Fibroblast of skin of right biceps (primary cell): ENCODE results near the gene CYP2U1.
A peak's percentile ranks its signal among the peaks of the same experiment; 100 is the strongest.
"Not testable (repeated sequence)": the region's sequence is repeated elsewhere in the genome, so short reads cannot be mapped to it uniquely, and the experiment has no call there.

Source experiments
- DNase-seq: peaks from one replicate; pipeline ENCODE4 v3.0.0-alpha.2; 2013

CYP2U1 gene

DNA sequence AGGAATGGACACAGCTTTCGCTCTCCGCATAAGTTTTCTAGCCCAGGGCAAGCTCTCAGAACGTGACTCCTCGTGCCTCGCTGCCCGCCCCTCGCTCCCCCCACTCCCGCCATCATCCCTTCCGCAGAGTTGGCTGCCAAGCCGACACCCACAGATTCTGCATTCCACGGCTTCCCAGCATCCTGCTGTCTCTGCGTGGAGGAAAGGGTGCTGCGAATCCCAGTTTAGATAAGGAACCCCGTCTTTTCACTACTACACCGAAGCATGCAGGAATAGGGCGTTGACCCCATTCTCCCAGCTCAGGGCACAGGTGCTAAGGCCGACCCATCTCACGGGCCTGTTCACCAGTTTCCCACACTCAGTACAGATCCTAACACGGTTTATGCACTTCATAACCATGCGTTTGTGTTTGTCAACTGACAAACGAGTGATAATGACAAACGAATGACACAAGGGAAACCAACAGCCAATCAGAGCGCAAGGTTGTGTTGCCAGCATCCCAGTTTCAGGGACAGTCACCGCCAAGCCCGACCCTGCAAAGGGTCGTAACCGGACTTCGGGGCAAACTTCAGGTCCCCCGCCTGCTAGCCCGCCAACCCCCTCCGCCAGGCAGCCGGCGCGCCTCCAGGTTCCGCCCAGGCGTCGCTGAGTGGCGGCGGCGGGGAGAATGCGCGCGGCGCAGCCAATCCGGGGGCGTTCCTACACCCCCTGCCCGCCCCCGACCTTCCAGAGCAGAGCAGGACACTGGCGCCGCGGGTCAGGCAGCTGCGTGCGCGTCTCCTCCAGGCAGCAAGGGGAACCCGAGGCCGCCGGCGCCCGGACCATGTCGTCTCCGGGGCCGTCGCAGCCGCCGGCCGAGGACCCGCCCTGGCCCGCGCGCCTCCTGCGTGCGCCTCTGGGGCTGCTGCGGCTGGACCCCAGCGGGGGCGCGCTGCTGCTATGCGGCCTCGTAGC lies at the start of gene CYP2U1:
CYP2U1 (plus strand) TSS at position 729 of the 954 bp plus-strand sequence; CDS start at position 824, 95 bp downstream.
- peak; percentile 75 for DNase-seq

DNA sequence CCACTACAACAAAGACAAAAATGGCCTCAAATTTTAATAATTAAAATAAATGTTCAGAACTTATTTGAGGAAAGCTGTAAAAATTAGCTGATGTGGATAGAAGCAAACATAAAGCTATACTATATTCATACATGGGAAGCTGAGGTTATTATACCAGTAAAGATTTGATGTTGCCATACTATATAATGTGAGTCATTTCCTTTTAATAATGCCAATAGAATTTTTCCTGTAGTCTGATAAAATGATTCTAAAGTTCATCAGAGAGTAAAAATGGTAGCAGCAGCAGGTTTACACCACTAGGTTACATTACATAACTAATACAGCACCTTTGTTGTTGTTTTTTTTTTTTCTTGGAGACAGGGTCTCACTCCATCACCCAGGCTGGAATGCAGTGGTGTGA lies 45.5 kb upstream of the CYP2U1 start:
- DNase-seq, result no peak

DNA sequence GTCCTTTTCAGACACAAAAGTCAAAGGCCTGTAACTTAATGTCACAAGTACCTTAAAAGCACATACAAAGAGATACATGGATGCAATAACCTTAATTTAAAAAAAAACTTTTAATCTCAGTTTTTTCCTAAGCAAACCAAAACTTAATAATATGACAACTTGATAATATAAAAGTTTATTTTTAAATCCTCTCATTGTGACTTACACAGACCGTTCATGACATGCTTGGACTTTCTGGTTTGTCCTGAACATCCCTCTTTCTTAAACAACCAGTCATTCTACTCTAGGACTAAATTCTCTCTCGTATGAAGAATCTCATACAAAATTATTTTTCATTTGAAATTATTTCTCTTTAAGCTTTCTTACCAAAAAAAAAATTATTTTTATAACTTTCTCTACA lies 43.1 kb upstream of the CYP2U1 start:
- DNase-seq, result peak; percentile 7

DNA sequence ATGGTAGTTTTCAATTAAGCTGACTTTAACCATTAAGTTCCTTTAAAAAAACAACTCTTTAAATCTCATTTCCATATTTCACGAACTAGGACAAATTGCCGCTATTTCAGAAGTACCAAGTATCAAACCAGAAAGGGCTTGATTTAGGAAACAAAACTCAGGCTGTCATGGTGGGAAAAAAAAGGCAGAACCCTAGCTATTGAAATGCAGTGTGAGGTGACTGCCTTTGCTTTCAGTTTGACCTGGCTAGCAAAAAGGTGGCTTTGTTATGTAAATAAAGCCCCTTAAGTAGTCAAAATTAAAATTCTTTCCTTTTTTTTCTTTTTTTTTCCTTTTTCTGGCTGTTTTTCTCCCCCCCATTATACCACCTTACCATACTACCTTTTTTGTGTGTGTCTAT lies 40.6 kb upstream of the CYP2U1 start:
- no peak for DNase-seq

DNA sequence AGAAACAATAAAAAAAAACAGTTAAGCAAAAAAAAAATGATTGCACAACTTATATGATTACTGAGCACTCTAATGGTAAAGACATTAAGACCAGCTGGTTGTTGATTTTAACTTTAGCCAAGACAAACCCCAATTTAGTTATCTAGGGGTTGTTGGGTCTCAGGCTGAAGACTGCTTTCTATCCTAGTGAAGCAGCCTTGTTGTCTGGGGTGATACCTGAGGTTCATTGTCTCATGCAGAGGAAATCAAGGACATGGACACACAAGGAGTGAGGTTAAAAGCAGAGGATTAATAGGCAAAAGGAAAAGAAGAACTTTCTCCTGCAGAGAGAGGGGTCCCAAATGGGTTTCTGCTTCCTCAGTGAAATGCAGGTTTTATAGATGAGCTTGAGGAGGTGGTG lies 40.0 kb upstream of the CYP2U1 start:
- DNase-seq, result no peak

DNA sequence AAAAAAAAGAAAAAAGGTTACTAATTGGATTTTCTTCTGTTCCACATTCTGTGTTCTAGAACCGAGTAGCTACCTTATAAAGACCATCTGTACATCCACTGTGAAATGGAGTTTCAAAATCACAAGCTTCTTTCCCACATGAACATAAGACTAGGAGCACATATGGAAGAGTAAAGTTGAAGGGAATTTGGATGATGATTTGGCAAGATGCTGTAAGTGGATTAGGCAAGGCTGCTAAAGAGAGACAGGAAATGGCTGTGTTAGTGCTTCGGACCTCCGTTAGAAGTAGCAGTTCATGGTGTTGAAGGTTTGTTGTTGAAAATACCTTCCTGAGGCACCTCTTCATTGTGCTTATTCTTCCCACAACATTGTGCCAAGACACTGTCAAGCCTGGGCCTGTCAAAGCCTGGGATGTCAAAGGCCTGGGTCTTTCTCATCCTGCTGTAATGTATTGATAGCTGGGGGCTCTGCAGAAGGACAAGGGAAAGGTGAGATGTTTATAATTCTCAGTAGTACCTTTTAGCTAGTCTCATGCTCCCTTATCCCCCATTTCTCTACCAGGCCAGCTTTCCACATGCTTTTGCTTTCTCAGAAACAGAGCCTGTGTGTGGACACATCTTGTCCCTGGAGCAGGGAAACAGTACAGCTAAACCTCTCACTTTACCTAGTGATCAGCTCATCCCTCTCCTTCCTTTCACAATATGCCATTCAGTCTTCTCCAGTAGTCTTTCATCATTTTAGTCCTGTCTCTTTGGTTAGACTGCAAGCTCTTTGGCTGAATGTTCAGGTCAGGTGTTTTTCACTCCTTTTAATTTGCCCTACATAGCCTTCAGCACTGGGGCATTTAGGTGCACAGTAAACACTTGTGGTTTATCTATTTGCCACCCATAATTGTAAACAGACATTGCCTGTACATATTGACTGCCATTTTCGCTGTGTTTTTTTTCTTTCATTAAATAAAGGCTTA lies 37.9 kb upstream of the CYP2U1 start:
- no peak for DNase-seq

DNA sequence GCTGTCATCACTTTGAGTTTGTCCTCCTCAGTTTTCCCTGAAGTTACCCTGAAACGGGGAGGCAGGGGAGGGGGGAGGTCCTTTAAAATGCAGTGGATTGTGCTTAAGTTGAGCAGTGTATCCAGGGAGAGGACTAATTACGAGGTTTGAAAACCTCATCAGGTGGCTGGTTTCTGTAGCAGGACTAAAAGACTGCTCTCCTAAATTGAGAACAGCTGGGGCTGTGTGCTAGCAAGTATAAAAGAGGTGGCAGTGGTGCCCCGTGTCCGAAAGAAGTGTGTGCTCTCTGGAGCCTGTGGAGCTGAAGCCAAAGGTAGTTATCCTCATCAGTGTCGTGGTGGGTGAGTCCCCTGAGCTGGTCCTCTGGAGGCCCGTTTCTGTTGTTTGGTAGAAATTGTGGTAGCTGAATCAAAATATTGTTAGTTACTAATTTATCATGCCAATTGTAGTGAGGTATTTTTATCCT lies 37.2 kb upstream of the CYP2U1 start:
- no peak for DNase-seq

DNA sequence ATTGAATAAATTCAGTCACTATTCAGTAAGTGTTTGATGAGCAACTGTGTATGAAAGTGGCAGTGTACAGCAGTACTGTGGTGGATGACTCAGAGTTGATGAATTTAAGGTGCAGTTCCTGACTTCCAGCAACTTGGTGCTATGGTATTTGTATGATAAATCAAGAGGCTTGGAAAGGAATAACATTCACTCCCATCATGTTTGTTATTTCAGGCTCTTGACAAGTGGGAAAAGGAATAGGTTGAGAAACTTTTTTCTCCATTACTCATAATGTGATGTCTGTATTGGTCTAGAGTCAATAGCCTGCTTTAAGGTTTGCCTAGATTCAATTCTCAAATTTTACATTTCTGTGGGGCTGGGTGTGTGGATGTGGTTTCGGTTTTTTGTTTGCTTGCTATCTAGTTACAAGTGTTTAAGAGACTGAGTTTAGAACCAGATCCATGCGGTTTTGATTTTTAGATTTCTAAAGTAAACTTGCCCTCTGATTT lies 35.1 kb upstream of the CYP2U1 start:
- peak; percentile 97 for DNase-seq

DNA sequence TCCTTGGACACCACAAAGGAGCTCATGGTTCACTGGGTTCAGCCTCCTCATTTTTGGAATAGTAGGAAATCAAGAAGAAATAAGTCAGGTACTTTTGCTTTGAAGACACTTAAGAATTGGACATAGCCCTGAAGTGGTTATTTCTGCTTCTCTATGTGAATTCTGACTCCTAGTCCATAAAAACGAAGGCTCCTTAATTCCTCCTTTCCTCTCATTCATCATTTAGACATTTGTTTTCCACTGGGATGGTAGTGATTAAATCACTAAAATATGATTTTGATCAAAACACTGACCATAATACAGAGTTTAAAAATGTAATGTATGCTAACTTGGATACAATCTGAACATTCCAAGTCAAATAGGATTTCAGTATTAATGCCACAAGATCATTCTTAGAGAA lies 34.7 kb upstream of the CYP2U1 start:
- DNase-seq, result peak; percentile 48

DNA sequence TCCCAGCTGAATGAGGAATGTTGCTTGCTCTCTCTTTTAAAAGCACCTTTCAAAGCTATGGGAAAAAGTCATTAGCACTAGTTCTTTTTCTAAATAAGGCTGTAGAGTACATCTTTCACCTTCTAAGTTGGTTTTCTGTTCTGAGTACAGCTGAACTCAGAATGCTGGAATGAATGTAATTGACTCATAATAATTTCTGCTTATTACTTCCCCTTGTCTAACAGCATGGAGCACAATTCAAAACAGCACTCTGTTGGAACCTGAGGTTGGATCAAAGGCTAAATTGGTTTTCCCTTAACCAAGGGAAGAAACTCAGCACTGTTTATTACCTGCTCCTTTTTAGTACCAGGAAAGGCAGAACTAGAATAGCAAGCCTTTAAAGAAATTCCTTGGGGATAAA lies 33.5 kb upstream of the CYP2U1 start:
- DNase-seq, result no peak

DNA sequence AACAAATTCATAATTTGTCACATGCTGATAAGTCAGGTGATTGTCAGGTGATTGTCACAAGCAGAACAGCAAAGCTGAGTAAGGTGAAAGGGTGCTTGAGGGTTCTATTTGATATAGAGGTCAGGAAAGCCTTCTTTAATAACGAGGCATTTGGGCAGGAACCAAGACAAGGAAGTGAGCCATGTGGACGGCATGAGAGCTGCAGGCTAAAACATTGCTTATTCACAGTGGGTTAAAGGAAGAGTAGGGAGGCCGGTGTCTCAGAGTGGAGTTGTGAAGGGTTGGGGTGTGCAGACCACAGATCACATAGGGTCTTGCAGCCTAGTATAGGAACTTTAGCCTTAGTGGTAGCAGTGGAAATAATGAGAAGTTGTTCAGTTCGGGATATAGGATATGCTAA lies 31.3 kb upstream of the CYP2U1 start:
- no peak for DNase-seq

DNA sequence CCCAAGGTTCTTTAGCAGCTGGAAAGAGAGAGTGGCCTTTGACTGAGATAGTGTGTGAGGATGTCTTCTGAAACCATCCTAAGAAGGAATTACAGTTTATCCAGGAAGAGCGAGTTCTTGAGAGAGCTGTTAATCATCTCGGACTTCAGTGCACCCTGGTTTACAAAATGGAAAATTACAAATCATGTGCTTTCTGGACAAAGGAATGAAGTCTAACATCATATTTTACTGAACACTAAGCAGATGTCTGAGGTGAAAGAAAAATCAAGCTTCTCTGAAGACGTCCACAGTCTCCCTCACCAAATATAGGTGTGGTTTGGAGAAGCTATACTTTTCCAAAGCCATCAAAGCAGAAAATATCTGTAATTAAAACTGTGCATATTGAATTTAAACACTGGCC lies 30.8 kb upstream of the CYP2U1 start:
- DNase-seq, result no peak

DNA sequence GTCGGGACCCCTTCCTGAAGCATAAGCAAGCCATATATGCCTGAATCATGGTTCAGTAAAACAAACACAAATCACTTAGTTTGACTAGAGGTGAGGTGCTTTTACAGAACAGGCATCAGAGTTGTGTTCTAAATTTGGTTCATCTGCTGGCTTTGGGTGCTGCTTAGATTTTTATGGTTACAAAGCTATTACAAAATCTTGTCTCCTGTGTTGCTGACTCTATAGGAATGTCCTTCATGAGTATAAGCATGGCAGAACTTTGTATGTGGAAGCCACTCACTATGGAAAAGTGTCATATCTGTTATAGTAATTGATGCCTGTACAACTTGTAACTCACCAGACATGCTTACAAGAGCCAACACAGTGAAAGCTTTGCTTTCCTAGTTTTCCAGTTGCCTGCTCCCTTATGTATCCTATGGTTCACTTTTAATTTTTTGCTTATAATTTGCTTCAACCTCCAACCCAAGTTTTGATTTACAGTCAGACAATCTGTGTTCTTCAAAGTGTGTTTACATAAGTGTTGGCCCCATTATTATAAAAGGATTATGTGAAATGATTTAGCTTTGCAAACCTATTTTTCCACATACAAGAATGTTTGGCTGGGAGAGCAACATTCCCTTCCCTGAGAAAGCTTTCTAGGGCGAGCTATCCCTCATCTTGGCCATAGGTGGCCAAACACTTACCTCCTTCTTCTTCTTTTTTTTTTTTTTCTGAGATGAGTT lies 30.0 kb upstream of the CYP2U1 start:
- DNase-seq, result no peak

DNA sequence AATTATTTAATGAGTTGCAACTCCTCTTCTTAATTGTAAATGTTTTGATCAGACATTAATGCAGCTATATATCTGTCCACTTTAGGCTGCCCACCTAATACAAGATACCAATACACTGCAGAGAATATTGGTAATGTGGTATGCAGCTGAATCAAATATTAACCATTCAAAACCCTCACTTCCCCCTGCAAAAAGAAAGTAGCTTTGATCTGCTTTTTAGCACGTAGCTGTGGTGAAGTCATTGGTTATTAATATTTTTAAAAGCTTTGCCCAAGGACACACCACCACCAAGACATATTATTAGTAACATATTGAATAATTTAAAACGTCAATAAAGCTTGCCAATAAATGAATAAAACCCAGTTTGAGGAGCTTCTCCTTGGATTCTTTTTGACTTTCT lies 28.6 kb upstream of the CYP2U1 start:
- no peak for DNase-seq

DNA sequence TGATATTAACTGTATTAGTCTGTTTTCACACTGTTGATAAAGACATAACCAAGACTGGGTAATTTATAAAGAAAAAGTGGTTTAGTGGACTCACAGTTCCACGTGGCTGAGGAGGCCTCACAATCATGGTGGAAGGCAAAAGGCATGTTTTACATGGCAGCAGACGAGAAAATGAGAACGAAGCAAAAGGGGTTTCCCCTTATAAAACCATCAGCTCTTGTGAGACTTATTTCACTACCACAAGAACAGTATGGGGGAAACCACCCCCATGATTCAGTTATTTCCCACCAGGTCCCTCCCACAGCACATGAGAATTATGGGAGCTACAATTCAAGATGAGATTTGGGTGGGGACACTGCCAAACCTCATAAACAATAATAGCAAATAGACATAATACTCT lies 26.3 kb upstream of the CYP2U1 start:
- not testable (repeated sequence) for DNase-seq

DNA sequence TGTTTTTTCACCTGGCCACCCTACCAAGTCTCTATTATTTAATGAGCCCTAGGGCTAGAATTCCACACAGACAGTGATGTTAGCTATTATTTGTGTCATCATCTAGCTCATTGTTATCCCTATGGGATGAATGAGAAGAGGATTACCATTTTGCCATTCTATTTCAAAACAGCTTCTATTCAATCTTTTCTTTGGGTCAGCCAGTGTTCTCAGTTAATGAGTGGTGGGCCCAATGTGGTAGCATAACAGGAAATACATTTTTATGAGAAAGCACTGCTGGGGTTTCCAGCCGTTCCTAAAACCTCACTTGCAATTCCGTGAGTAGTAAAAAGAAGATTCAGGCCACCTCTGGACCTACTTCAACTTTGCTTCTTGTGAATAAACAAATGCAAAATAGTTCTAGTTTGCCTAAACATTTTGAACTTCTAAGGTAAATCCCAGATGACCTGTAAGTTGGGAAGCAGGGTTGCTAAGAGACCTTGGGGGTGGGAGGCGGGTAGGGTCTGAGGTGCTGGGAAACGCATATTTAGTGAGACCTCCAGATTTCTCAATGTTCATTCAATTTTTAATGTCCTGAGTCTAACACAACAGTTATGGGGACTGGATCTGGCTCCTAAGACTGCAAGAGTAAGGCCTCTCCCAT lies 24.8 kb upstream of the CYP2U1 start:
- DNase-seq, result no peak

DNA sequence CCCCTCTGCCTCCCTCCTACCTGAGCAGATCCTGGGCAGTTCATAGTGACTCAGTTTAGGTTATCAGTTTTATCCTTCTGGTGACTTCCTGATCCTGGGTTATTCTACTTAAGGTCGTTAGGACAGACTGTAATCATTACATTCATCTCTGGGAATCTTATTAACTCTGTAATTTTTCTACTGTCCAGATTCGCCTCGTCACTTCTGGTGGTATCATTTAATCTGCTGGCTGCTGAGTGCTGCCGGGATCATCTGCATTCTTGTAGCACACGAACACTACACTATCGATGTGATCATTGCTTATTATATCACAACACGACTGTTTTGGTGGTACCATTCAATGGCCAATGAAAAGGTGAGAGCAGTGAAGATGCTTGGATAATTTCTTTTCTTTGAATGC lies 23.0 kb upstream of the CYP2U1 start:
- DNase-seq, result no peak

DNA sequence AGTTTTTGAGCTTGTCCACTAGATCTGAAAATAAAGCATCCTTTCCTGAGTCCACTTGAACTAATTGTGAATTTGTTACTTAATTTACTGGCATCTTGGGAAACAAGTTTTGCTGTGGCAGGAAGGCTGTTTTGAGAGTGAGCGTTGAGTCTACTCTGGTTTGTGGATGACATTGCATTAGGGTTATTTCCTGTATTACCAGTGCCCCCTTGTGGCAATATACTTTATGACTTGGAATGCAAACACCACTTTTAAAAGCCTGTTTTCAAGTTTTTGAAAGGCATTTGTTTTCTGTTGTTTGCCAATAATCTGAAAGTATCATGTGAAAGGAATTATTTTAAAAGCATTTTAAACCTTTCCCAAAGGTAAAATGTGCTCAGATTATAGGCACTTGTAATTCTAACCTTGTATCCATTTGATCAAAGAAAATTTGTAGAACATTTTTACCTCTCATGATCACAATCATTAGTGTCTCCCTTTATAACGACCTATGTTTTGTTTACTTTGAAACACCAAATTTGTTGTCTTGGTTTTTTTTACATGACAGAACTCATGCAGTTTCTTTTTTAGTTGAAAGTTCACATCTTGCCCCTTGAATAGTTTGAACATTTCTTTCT lies 18.0 kb upstream of the CYP2U1 start:
- peak; percentile 59 for DNase-seq

DNA sequence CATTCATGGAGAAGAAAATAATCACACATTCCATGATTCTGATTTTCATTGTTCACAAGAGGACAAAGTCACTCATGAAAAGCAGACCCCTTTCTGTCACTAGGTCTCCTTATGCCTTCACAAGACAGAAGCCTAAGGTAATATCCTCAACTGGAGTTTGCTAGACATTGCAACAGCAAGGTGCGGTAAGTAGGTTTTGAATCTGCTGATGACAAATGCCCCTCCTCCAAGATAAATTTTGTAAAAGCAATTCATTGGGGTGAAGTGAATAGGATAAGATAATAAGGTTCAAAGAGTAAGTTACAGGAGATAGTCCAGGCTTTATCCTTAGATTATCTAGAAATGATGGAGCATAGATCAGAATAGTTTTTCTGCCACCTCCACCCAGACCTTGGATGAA lies 16.1 kb upstream of the CYP2U1 start:
- no peak for DNase-seq

DNA sequence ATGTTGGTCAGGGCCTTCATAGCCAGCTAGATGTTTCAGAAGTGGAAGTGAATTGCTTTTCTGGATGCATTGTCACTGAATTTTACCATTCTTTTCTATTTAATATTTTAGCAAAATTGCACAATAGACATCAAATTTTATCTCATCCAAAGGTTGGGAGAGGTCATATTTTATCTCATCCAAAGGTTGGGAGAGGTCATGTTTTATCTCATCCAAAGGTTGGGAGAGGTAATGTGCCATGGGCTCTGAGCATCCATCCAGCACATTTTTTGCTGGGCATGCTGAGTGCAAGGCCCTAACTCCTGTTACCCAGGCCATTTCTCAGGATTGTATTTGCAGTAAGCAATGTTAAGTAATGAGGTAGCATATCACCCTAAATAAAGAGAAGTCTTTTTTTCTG lies 14.7 kb upstream of the CYP2U1 start:
- DNase-seq, result no peak

DNA sequence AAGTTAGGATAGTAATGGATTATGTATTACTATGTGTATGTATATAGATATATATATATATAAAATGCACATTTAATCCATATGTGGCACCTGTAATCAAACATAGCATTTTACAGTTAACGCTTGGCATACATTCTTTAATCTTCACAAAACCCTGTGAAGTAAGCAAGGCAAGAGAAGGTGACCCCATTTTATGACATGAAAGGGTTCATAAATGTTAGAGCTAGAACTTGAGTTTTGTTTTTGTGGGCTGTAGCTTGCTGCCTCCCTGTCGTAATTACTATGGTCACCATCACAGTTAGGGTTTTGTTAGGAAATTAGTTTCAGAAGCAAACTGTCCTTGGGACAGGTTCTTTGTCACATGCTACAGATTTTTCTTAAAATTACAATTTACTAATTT lies 13.8 kb upstream of the CYP2U1 start:
- no peak for DNase-seq
